HFF-Myc (cell line): Measurements from ENCODE around the gene TLCD1.

Experiments used
- DNase-seq: peaks from one replicate; pipeline ENCODE4 v3.0.0-alpha.2; 2011; ENCODE audit warnings: low read depth; ENCODE audit errors: extremely low read depth
- H3K4me3 ChIP-seq: replicated peaks from 2 replicates; pipeline ENCODE4 v1.5.1; 2011; ENCODE audit warnings: low read depth, mild to moderate bottlenecking, control low read depth, low read length
- TF ChIP-seq, protein P1 (sequence below): IDR thresholded peaks from 2 replicates; pipeline ENCODE4 v1.5.1; 2012; ENCODE audit warnings: mild to moderate bottlenecking, low read depth, low read length, control low read depth; ENCODE audit errors: missing control alignments

The TLCD1 gene

DNA sequence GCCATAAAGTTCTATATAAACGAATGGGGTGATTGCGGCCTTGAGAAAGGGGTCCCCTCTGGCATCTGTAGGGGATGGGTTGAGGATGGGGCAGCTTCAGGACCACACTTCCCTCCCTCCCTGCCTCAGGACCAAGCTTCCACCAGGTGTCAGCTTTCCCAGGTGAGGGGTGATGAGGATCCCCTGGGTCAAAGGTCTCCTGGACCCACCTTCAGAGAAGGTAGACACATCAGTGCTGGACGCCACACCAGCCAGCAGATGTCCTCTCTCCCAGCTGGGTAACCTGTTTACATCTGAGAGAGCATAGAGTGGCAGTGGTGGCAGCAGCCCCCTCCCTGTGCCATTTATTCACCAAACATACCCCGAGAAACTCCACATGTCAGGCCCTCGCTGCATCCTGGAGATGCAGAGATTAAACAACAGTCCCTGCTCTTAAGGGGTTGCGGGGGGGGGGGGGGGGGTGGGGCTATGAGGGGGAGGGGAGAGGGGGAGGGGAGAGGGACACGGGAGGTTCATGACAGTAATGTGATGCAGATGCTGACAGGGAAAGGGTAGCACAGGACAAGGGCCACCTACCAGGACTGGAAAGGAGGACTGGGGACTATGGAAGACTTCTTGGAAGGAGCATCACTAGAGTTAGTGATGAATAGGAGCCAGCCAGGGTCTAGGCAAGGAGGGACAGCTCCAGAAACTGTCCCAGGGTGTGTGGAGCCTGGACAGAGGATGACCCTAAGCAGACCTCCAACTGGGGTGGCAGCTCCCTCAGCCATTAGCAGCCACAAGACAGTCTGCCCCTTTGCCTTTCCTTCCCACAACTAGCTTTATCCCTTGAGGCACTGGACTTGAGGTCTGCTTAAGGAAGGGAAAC, 19.3 kb downstream of the TLCD1 start:
- TF ChIP-seq, protein P1, sequence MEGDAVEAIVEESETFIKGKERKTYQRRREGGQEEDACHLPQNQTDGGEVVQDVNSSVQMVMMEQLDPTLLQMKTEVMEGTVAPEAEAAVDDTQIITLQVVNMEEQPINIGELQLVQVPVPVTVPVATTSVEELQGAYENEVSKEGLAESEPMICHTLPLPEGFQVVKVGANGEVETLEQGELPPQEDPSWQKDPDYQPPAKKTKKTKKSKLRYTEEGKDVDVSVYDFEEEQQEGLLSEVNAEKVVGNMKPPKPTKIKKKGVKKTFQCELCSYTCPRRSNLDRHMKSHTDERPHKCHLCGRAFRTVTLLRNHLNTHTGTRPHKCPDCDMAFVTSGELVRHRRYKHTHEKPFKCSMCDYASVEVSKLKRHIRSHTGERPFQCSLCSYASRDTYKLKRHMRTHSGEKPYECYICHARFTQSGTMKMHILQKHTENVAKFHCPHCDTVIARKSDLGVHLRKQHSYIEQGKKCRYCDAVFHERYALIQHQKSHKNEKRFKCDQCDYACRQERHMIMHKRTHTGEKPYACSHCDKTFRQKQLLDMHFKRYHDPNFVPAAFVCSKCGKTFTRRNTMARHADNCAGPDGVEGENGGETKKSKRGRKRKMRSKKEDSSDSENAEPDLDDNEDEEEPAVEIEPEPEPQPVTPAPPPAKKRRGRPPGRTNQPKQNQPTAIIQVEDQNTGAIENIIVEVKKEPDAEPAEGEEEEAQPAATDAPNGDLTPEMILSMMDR: no peak
- DNase-seq: no peak
- H3K4me3 ChIP-seq: no peak overlapping the region

DNA sequence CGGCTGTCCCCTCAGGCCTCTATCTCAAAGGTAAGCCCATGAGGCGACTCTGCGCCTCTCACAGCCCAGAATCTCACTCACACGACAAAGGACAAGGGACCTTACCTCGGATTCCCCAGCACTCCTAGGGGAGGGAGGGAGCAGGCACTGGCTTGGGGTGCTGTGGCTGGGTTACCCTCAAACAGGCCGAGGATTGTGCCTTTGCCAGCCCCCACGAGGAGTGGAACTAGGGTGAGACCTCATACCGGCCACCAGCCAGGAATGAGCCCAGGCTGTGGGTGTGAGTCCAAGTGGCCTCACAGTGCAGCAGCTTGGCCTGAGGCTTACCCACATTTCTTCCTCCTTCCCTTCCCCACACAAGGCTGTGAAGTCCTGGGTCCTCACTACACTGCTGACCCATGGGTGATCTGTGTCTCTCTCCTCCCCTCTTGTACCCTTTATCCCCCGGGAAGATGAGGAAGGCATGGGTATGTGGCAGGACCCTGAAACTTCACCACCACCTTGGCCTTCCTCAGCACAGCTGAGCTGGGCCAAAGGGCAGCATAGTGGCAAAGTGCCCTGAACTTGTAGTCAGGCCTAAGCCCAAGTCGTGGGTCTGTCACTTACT, 20.2 kb downstream of the TLCD1 start:
- no peak for DNase-seq
- TF ChIP-seq, protein P1: no peak
- H3K4me3 ChIP-seq: no peak overlapping the region

GRCh38 chr17:28705074-28705659, 20.9 kb downstream of the TLCD1 start:
- no peak overlapping the region for H3K4me3 ChIP-seq
- TF ChIP-seq, protein P1: no peak
- DNase-seq: no peak

GRCh38 chr17:28704219-28704858, 21.7 kb downstream of the TLCD1 start:
- no peak for DNase-seq
- TF ChIP-seq, protein P1: no peak
- no peak overlapping the region for H3K4me3 ChIP-seq

- TF ChIP-seq, protein P1: no peak
- no peak for DNase-seq
- no peak overlapping the region for H3K4me3 ChIP-seq
Observed at GRCh38 chr17:28703552-28704218, 22.3 kb downstream of the TLCD1 start.

DNA sequence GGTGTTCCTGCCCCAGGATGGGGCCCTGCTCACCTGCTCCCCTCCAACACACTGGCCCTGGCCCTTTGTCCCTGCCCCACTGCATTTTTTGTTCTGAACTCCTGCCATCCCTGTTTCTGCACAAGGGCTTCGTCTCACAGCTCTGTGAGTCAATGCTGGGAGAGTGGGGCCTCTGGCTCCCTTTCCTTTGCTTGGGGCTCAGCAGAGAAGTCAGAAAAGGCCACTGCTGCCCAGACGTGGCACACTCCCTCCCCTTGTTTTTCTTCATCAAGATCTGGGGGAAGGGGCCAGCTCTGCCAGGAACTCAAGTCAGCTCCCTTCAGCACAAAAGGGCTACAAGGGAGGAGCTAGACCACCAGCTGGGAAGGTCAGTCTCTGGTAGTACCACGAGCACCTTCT, 23.3 kb downstream of the TLCD1 start:
- H3K4me3 ChIP-seq: no peak overlapping the region
- TF ChIP-seq, protein P1: no peak
- no peak for DNase-seq
